Measurements from ENCODE around the gene GFOD2. TPM values are rescaled to one million over a fixed set of nuclear protein-coding genes. Genes with fewer than 3 reads are reported as not detected.

GFOD2 gene
- total RNA-seq, 1 donor from 2014 or later: 68.8 TPM

GRCh38 chr16:67659675-67660563, 59.2 kb downstream of the GFOD2 start, which contains the start of gene ACD:
Gene ACD (minus strand): TSS chr16:67660260. CDS start chr16:67660220, 40 bp downstream.
- peak; percentile 89 to 93 for DNase-seq (ENCODE audit: low read depth in 2 of 2)

GRCh38 chr16:67658849-67659674, 60.1 kb downstream of the GFOD2 start:
- no peak for DNase-seq (ENCODE audit: low read depth in 2 of 2)

GRCh38 chr16:67657751-67658518, 61.2 kb downstream of the GFOD2 start:
- DNase-seq (ENCODE audit: low read depth in 2 of 2): no peak

- no peak for DNase-seq (ENCODE audit: low read depth in 2 of 2)
Observed at GRCh38 chr16:67657017-67657608, 62.0 kb downstream of the GFOD2 start.

- no peak for DNase-seq (ENCODE audit: low read depth in 2 of 2)
Observed at GRCh38 chr16:67656344-67657016, 62.6 kb downstream of the GFOD2 start.

- DNase-seq (ENCODE audit: low read depth in 2 of 2): no peak
Observed at GRCh38 chr16:67655363-67655762, 63.8 kb downstream of the GFOD2 start.

GRCh38 chr16:67654403-67654911, 64.7 kb downstream of the GFOD2 start:
- no peak for DNase-seq (ENCODE audit: low read depth in 2 of 2)

GRCh38 chr16:67653789-67654402, 65.2 kb downstream of the GFOD2 start:
- no peak for DNase-seq (ENCODE audit: low read depth in 2 of 2)

GRCh38 chr16:67653128-67653788, 65.9 kb downstream of the GFOD2 start:
- no peak for DNase-seq (ENCODE audit: low read depth in 2 of 2)

GRCh38 chr16:67652578-67653127, 66.5 kb downstream of the GFOD2 start:
- DNase-seq (ENCODE audit: low read depth in 2 of 2): no peak

GRCh38 chr16:67651847-67652246, 67.3 kb downstream of the GFOD2 start:
- no peak for DNase-seq (ENCODE audit: low read depth in 2 of 2)

- DNase-seq (ENCODE audit: low read depth in 2 of 2): no peak
Observed at GRCh38 chr16:67651039-67651438, 68.1 kb downstream of the GFOD2 start.

- DNase-seq (ENCODE audit: low read depth in 2 of 2): no peak
Observed at GRCh38 chr16:67650023-67650422, 69.1 kb downstream of the GFOD2 start.

GRCh38 chr16:67649494-67649931, 69.6 kb downstream of the GFOD2 start:
- DNase-seq (ENCODE audit: low read depth in 2 of 2): peak in 1 of 2 donors; percentile 18

GRCh38 chr16:67648764-67649407, 70.2 kb downstream of the GFOD2 start:
- DNase-seq (ENCODE audit: low read depth in 2 of 2): no peak

GRCh38 chr16:67648088-67648763, 70.9 kb downstream of the GFOD2 start:
- no peak for DNase-seq (ENCODE audit: low read depth in 2 of 2)

GRCh38 chr16:67647681-67648080, 71.4 kb downstream of the GFOD2 start:
- DNase-seq (ENCODE audit: low read depth in 2 of 2): no peak

GRCh38 chr16:67647111-67647651, 71.9 kb downstream of the GFOD2 start:
- no peak for DNase-seq (ENCODE audit: low read depth in 2 of 2)

Data from lung microvascular endothelial cell (primary cell).